GM19025 (cell line): ENCODE data around the gene XRN2.
"Not testable (repeated sequence)": the region's sequence is repeated elsewhere in the genome, so short reads cannot be mapped to it uniquely, and the experiment has no call there.

Experiments used
- ATAC-seq: cut with Tn5 transposase; IDR thresholded peaks from one replicate; pipeline ENCODE4 v1.9.1; 2021; ENCODE audit warnings: mild to moderate bottlenecking, low read depth, moderate library complexity; ENCODE audit not compliant: unreplicated experiment

XRN2 gene

GRCh38 chr20:21411725-21412124 is 108.6 kb downstream of the XRN2 start:
- no peak for ATAC-seq

- not testable (repeated sequence) for ATAC-seq
Measured at GRCh38 chr20:21413996-21414395, 110.9 kb downstream of the XRN2 start.

DNA sequence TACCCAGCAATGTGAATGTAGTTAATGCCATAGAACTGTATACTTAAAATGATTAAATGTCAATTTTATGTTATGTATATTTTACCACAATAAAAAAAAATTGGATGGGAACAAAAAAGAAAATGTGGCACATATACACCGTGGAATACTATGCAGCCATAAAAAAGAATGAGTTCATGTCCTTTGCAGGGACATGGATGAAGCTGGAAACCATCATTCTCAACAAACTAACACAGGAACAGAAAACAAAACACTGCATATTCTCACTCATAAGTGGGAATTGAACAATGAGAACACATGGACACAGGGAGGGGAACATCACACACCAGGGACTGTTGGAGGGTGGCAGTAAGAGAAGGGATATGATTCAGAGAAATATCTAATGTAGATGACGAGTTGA is 116.0 kb downstream of the XRN2 start:
- not testable (repeated sequence) for ATAC-seq

DNA sequence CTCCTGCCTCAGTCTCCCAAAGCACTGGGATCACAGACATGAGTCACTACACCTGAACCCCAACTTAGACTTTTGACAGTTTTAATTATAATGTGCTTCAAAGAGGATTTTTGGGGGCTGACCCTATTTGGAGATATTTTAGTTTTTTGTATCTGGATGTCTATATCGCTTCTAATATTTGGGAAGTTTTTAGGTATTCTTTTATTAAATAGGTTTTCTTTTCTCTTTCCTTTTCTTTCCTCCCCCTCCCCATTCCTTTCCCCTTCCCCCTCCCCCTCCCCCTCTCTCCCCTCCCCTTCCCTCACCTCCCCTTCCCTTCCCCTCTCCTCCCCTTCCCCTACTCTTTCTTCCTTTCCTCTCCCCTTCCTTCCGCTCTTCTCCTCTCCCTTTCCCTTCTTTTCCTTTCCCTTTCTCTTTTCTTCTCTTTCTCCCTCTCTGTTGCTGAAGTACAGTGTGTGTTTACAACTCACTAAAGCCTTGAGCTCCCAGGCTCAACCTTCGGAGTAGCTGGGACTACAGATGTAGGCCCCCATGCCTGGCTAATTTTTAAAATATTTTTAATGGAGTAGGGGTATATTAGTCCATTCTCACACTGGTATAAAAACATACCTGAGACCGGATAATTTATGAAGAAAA is 118.6 kb downstream of the XRN2 start:
- no peak for ATAC-seq

GRCh38 chr20:21423712-21424111 is 120.6 kb downstream of the XRN2 start:
- ATAC-seq = not testable (repeated sequence)

GRCh38 chr20:21424846-21425245 is 121.7 kb downstream of the XRN2 start:
- no peak for ATAC-seq

GRCh38 chr20:21430020-21430419 is 126.9 kb downstream of the XRN2 start:
- no peak for ATAC-seq

DNA sequence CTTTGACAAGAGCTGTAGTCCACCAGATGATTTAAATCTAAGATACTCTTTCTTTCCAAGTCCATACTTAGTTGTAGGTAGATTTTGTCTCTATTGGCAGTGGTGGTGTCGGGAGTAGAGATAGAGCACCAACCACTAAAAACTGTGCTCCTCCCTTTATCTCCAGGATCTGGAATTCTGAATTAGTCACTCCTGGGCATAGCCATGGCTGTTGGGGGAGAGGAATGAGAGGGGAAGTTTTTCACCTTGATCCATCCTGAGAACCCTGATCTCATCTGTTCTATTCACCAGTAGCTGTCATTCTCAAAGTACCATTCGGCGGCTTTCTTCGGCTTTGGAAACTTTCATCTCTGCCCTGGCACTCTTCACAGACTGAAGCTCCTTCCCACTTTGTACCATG is 129.8 kb downstream of the XRN2 start:
- no peak for ATAC-seq

DNA sequence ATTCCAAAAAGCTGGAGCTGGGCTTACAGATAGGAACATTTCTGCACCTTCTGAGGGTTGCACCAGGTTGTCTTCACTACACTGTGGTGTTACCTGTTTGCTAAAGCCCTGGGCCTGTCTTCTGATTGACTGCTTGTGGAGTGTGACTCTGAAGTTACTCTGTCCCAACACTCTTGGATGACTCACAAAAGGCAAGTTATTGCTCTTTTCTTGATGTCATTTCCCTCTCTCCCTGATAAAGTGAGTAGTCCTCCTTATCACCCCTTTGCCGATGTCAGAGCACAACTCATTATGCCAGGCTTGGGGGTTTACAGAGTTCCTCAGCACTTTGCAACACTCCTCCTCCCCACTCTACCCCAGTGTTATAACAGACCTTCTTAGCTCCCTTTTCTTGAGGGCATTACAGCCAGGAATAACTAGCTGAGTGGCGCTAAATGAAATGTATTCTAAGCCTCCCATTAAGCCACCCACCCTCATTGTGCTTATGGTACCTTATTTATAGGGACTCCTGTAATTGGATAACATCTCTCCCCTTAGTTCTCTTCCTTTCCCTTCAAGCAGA is 130.3 kb downstream of the XRN2 start:
- no peak for ATAC-seq

DNA sequence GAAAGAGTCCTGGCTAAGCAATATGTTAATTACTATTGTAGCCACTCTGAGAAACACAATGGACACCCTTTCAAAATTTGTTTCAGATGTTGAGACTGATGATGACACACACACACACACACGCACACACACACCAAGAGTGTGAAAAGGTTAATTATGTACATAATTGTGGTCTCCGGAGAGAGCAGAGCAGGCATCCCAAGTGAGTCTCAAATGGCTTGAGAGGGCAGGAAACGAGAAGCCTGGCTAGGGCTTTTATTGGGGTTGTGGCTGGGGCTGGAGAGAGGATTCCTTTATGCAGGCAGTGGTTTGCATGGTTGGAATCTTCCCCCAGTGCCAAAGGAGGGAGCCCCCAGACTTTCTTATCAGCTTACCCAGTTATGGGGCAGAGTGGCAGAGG is 132.4 kb downstream of the XRN2 start:
- ATAC-seq = no peak

GRCh38 chr20:21436205-21436604 is 133.1 kb downstream of the XRN2 start:
- no peak for ATAC-seq

- no peak for ATAC-seq
Measured at GRCh38 chr20:21437248-21437647, 134.1 kb downstream of the XRN2 start.

GRCh38 chr20:21437816-21438215 is 134.7 kb downstream of the XRN2 start:
- ATAC-seq = no peak
